GM12801 (cell line): Measurements from ENCODE around the gene RTP3.

Experiments used
- TF ChIP-seq, protein P1 (sequence below): IDR thresholded peaks from one replicate; pipeline ENCODE4 v1.5.1; 2011; ENCODE audit warnings: control low read depth; ENCODE audit not compliant: insufficient read length; ENCODE audit errors: extremely low read depth

Gene RTP3

GRCh38 chr3:46455231-46456115 is 42.3 kb upstream of the RTP3 start:
- TF ChIP-seq, protein P1, sequence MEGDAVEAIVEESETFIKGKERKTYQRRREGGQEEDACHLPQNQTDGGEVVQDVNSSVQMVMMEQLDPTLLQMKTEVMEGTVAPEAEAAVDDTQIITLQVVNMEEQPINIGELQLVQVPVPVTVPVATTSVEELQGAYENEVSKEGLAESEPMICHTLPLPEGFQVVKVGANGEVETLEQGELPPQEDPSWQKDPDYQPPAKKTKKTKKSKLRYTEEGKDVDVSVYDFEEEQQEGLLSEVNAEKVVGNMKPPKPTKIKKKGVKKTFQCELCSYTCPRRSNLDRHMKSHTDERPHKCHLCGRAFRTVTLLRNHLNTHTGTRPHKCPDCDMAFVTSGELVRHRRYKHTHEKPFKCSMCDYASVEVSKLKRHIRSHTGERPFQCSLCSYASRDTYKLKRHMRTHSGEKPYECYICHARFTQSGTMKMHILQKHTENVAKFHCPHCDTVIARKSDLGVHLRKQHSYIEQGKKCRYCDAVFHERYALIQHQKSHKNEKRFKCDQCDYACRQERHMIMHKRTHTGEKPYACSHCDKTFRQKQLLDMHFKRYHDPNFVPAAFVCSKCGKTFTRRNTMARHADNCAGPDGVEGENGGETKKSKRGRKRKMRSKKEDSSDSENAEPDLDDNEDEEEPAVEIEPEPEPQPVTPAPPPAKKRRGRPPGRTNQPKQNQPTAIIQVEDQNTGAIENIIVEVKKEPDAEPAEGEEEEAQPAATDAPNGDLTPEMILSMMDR: no peak

DNA sequence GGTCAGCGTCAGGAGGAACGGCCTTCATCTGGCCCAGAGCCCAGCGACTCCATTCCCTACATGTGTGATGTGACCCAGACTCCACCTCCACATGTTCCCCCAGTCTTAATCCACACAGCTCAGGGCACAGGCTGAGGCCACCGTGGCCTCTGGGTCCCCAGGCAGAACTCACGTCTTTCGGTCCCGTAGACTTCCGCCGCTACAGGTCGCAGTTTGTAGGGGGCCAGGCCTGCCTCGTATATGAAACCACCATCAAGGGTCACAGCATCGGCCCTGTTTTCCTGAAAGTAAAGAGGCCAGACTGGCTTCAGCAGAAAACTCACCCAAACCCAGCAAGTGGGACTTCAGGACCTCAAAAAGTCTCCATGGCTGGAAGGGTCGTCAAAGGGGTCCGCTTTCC is 41.7 kb upstream of the RTP3 start:
- TF ChIP-seq, protein P1: no peak

DNA sequence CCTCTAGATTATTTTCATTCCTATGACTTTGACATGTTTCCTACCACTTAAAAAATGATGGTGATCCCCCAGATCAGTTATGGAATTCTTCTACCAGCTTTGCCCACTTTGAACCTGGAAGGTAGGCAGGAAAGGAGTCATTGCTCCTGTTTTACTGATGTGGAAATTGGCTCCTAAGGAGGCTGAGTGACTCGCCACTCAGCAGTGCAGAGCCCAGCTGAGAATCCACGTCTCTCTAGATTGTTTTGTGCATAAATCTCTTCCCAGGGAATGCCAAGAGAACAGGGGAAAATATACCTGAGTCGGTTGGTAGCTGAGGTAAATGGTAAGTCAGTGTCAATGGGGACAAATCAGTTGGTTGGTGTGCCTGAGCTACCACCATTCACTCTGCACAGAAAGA is 37.7 kb upstream of the RTP3 start:
- TF ChIP-seq, protein P1: no peak

DNA sequence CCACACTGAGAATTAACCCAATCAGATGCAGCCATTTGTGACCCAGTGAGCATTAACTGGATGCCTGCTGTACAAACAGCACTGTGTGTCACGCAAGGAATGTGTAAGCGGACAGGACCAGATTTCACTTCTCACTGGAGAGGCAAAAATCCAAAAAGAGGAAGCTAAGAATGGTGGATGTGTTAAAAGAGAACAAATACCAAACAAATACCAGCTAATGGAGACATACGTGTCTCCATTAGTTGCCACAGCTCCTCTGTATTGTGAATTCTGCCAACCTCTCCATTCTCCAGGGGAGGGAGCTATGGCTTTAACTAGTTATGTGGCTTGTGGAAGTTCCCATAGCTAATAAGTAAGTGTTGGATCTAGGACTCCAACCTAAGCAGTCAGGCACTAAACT is 35.7 kb upstream of the RTP3 start:
- TF ChIP-seq, protein P1: no peak

DNA sequence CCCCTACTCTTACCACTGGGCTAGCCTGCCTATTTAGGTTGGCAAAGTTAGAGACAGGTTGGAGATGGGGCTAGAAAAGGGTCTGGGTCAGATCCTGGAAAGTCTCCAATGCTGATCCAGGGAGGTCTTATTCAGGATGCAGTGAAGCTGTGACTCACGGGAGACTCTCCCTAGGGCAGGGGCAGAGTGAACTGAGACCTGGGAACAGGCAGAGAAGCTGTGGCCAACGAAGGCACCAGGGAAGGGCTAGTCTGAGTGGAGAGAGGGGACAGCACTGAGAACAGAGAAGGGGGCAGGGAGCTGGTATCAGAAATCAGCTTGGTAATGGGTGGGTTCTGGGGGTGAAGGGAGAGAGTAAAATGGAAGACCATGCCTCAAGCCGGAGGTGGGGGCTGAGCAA is 35.3 kb upstream of the RTP3 start:
- TF ChIP-seq, protein P1: no peak

GRCh38 chr3:46463120-46463867 is 34.5 kb upstream of the RTP3 start:
- TF ChIP-seq, protein P1: no peak

DNA sequence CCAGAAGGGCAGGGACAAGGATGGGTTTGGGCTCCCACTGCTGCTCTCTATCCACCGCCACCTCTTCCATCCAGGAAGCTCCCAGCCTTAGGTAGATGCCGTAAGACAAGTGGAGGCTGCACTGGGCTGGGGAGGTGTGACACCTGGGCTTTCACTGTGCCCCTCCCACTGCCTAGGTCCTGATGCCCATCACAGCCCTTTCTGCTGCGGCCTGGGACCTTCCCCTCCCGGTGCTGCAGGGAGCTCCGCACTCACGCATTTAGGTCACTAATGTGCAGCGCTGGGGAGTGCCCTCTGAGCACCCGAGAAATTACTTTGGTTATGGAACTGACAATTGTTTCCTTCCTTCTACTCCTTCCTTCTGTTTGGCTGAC is 33.9 kb upstream of the RTP3 start:
- TF ChIP-seq, protein P1: no peak
